ENCODE results near the gene RNF121.

The RNF121 gene

DNA sequence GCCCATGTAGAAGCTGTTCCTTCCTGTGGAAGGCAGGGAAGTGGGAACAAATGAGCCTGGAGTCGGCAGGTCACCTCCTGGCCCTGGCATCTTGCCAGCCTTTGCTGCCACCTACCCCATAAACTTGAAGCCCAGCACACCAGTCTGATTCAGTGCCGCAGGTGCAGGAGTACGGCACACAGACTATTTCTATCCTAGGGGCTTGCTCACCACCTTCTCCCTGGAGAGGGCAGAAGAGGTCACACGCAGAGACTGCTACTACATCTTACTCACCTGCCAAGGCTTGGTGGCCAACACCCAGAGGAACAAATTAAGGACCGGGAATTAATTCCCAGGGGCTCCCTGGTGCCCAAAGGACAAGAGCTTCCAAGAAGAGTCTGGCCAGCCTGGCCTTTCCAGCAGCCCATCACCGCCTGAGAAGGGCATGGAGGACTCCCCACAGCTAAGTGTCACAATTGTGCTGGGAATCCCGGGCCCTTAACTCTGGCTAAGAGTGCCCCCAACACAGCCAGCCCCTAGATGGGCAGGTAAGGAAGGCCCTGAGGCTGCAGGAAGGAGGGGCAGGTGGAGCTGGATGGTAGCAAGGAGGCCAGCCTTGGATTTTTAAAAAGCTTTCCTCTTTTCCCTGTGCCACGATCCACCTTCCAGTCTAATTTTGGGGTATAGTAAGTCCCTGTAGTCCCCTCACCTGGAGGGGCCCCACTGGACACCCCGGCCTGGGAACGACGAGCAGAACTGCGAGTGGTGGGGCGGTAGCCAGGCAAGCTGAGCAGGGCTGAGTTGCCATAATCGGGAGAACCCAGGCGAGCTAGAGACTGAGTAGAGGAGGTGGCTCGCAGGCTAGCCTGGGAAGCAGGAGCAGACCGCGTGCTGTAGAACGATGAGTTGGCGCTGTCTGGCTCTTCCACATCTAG is 76.8 kb downstream of the RNF121 start:
- TF ChIP-seq, protein P1, sequence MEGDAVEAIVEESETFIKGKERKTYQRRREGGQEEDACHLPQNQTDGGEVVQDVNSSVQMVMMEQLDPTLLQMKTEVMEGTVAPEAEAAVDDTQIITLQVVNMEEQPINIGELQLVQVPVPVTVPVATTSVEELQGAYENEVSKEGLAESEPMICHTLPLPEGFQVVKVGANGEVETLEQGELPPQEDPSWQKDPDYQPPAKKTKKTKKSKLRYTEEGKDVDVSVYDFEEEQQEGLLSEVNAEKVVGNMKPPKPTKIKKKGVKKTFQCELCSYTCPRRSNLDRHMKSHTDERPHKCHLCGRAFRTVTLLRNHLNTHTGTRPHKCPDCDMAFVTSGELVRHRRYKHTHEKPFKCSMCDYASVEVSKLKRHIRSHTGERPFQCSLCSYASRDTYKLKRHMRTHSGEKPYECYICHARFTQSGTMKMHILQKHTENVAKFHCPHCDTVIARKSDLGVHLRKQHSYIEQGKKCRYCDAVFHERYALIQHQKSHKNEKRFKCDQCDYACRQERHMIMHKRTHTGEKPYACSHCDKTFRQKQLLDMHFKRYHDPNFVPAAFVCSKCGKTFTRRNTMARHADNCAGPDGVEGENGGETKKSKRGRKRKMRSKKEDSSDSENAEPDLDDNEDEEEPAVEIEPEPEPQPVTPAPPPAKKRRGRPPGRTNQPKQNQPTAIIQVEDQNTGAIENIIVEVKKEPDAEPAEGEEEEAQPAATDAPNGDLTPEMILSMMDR (conservative IDR thresholded peaks at IDR 0.05), result no peak
- no peak for TF ChIP-seq ZFX (IDR thresholded peaks at IDR 0.05)
- no peak overlapping the region for H3K27ac ChIP-seq

DNA sequence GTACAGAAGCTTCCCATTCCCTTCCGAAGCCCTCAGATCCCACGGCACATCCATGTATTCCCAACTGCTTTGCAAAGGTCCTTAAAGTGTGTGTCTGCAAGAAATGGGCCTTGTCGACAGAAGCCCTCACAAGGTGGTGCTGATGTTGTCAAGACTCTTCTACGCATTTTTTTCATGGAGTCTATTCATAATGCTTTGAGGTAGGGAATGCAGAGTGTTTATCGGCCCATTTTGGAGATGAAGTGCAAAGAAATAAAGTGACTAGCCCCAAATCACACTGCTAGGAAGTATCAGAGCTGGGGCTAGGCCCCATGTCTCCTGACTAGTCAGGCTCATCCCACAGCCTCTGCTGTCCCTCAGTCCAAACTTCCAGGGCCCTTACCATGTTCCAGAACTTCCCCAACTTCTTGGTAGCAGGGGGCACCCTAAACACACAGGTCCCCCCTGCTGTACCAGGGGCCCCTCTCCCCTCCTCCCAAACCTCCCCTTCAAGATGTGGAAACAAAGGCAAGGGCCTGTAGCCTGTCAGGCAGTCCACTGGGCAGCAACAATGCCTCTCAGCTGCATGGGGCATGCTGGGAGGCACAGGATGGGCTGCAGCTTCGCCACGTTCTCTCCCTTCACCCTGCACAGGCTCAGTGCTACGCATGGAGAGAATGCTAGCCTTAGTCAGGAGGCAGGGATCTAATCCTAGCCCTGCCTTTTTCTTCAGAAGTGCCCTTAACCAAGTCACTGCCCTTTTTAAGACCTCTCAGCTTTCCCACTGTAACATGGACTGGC is 77.7 kb downstream of the RNF121 start:
- TF ChIP-seq ZFX (IDR thresholded peaks at IDR 0.05), result no peak
- TF ChIP-seq, protein P1 (conservative IDR thresholded peaks at IDR 0.05), result no peak
- H3K27ac ChIP-seq, result no peak overlapping the region

DNA sequence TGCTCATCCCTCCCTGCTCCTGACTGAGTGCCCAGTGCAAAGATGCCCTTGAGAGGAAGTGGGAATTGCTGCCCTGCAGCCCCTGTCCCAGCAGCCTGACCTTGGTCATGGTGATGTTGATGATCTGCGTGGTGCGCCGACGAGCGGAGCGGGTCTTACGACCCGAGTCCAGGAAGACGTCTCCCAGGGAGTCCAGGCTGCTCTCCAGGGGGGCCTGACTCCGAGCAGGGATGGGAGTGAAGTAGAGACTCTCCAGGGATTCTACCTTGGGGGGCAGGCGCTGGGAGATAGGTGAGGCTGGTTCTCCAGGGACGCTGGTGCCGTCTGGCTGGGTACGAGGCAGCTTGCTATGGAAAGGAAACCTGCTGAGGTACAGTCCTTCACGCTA is 78.2 kb downstream of the RNF121 start:
- no peak overlapping the region for H3K27ac ChIP-seq
- TF ChIP-seq ZFX (IDR thresholded peaks at IDR 0.05), result no peak
- TF ChIP-seq, protein P1 (conservative IDR thresholded peaks at IDR 0.05), result no peak

- TF ChIP-seq, protein P1 (conservative IDR thresholded peaks at IDR 0.05), result no peak
- no peak overlapping the region for H3K27ac ChIP-seq
These were observed 78.7 kb downstream of the RNF121 start for GRCh38 chr11:72007587-72007986.

- no peak overlapping the region for H3K27ac ChIP-seq
- TF ChIP-seq ZFX (IDR thresholded peaks at IDR 0.05), result no peak
- TF ChIP-seq, protein P1 (conservative IDR thresholded peaks at IDR 0.05), result no peak
These were observed 79.9 kb downstream of the RNF121 start for GRCh38 chr11:72008728-72009127.

DNA sequence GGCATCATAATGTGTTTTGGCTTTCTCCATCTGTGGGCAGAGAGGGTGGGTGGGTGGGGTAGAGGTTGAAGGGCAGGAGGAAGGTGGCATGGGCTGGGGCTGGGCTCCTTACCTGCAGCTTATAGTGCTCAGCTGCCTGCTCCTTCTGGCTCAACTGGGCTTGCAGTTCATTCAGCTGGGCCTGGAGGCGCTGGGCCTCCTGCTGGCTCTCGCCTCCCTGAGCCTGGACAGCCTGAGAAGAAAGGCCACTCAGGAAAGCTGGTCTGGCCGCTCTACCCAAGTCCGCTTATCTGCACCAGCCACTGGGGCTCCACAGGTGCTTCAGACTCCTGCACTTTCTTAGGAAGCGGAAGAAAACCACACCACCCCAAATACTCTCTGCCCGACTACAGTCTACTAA is 80.3 kb downstream of the RNF121 start:
- no peak for TF ChIP-seq ZFX (IDR thresholded peaks at IDR 0.05)
- TF ChIP-seq, protein P1 (conservative IDR thresholded peaks at IDR 0.05), result no peak
- H3K27ac ChIP-seq, result no peak overlapping the region

Data from C4-2B (cell line).